Dendritic cell treated with granulocyte-macrophage colony-stimulating factor and Interleukin-4, amounts not matched to agents 40 ng/mL and 50 ng/mL, for 4 days (primary cell): Measurements from ENCODE around the gene MSX2.

Source experiments
- H3K27ac Mint-ChIP-seq: one replicate; pipeline ENCODE4 v1.8.0; 2022; ENCODE audit warnings: mild to moderate bottlenecking, mixed read lengths
- H3K27me3 Mint-ChIP-seq: one replicate; pipeline ENCODE4 v1.8.0; 2022; ENCODE audit warnings: mild to moderate bottlenecking, mixed read lengths
- H3K36me3 Mint-ChIP-seq: one replicate; pipeline ENCODE4 v1.8.0; 2022; ENCODE audit warnings: low read depth, mixed read lengths
- H3K4me1 Mint-ChIP-seq: one replicate; pipeline ENCODE4 v1.8.0; 2022; ENCODE audit warnings: low read depth, mixed read lengths
- H3K4me3 Mint-ChIP-seq: one replicate; pipeline ENCODE4 v1.8.0; 2022; ENCODE audit warnings: mild to moderate bottlenecking, moderate library complexity, mixed read lengths
- H3K9me3 Mint-ChIP-seq: one replicate; pipeline ENCODE4 v1.8.0; 2022; ENCODE audit warnings: mixed read lengths
- intact Hi-C: fragments of 100-400 bp; cut with micrococcal nuclease; formaldehyde crosslinking; loops from one replicate; pipeline ENCODE4 v1.15.0; 2022

The MSX2 gene

DNA sequence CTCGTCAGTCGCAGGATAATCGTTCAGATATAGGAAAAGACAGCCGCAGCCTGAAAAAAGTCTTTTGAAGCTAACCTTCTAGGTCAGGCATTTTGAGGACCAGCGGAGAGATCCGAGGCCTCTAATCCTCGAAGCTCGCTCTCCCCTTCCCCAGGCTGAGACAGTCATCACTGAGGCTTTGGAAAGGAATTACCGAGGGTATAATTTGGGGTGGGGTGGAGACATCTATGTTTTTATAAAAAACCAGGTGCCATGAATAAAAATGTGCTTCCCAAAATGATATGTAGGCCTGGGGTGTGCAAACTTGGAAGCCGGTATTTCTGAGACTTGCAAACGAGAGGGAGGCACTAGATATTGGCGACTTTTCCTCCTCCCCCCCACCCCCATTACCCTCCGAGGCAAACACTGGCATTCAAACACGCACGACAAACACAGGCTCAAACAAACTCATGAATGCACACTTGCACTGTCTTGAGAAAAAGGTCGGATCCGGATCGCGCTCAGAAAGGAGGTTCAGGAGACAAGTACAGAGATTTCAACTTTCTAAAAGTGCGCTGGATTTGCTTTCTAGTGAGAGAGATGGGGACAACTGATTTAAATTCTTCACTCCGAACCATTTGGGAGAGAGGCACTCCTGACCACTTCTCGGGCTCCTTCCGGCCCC lies 935 bp upstream of the MSX2 start:
- no peak overlapping the region for H3K27ac Mint-ChIP-seq
- intact Hi-C loops = no loop called here
- no peaks in the 10 kb centered on the region for H3K36me3 Mint-ChIP-seq
- peaks cover 6% of the 10 kb centered on the region for H3K9me3 Mint-ChIP-seq
- no peak overlapping the region for H3K4me3 Mint-ChIP-seq
- peaks cover 97% of the 10 kb centered on the region for H3K27me3 Mint-ChIP-seq
- peaks cover 6% of the 10 kb centered on the region for H3K4me1 Mint-ChIP-seq

DNA sequence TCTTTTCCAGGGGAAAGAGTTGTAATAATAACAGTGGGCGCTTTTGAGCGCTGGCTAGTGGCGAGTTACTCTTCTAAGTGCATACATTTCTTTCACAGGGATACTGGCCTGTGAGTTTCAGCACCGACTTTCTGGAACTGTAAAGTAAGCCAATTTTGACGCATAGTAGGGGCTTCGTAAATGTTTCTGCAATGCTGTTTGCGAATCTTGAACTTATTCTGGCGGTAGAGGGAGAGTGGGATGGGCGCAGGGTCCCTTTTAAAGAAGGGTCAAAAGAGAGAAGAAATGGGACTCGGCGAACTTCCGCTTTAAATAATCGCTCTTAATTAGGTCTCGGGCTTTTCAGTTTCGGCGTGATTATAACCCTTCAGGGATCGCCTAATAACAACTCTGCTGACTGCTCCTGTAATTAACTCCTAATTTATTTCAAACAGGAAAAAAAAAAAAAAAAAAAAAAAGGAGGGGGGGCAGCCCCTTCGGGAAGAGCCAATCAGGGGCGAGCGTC lies 351 bp upstream of the MSX2 start:
- intact Hi-C loops = no loop called here
- Mint-ChIP-seq H3K27me3 (peaks cover 95% of the 10 kb centered on the region), H3K4me3 (peak overlapping the region; percentile 53), H3K27ac (no peak overlapping the region), H3K4me1 (peaks cover 6% of the 10 kb centered on the region), H3K36me3 (no peaks in the 10 kb centered on the region), H3K9me3 (peaks cover 6% of the 10 kb centered on the region)

DNA sequence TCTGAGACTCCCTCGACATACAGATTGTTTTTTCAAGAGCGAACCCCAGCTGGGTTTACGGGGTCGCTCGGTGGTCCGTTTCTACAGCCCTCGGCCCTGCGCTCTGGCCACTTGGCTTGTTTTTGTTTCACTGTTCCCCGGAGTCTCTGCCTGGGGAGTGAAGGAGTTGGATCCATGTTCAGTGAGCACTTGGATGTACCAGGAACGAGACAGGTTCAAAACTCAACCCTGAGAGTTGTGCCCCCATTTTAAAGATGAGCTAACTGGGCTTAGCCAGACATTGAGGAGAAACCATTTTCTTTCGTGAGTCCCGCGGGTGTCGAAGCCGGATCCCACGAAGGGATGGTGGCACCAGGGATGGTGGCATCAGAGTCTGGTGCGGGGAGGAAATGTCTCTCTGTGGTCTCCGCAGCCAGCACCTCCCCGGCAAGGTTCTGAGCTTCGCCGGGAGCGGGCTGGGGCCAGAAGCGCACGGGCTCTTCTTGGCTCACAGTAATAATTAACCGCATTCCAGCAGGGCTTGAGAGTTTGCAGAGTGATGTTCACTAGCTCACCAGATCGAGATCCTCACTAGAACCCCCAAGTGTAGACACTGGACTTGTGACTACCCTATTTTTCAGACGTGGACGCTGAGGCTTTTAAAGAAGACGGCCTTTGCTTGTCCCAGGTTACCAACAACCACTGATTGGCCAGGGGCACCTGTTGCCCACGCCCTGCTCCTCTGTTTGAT lies 1.0 kb downstream of the MSX2 start:
- H3K4me3 Mint-ChIP-seq = no peak overlapping the region
- peaks cover 93% of the 10 kb centered on the region for H3K27me3 Mint-ChIP-seq
- intact Hi-C loops = no loop called here
- H3K4me1 Mint-ChIP-seq = peaks cover 6% of the 10 kb centered on the region
- H3K9me3 Mint-ChIP-seq = peaks cover 6% of the 10 kb centered on the region
- no peaks in the 10 kb centered on the region for H3K36me3 Mint-ChIP-seq
- no peak overlapping the region for H3K27ac Mint-ChIP-seq

DNA sequence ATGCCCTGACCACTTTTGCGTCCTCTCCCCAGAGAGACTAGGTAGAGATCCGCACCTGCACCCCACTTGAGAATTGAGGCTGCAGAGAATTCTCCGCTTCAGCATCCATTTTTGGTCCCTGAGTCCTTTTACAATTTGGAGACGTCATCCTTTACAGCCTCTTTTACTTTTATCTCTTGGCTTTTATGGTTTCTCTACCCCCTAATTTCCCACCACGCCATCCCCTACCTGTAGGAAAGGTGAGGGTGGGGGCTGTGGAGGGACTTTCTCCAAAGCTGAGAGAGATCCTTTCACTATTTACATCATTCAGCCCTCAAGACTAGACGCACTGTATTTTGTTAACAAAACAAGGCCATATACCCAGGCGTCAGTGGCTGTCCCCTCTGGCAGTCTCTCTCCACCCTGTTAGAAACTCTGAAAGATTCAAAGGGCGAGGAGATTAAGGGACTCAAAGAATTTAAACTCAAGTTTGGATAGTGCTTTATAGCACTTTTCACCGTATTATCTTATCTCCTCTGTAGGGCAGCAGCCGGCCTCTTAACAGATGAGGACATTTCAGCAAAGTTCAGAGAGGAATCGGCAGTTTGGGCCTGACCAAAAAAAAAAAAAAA lies 1.7 kb downstream of the MSX2 start:
- Mint-ChIP-seq H3K9me3 (peaks cover 6% of the 10 kb centered on the region), H3K4me3 (no peak overlapping the region), H3K27ac (no peak overlapping the region), H3K27me3 (peaks cover 93% of the 10 kb centered on the region), H3K4me1 (peaks cover 6% of the 10 kb centered on the region), H3K36me3 (no peaks in the 10 kb centered on the region)
- intact Hi-C loops = no loop called here

DNA sequence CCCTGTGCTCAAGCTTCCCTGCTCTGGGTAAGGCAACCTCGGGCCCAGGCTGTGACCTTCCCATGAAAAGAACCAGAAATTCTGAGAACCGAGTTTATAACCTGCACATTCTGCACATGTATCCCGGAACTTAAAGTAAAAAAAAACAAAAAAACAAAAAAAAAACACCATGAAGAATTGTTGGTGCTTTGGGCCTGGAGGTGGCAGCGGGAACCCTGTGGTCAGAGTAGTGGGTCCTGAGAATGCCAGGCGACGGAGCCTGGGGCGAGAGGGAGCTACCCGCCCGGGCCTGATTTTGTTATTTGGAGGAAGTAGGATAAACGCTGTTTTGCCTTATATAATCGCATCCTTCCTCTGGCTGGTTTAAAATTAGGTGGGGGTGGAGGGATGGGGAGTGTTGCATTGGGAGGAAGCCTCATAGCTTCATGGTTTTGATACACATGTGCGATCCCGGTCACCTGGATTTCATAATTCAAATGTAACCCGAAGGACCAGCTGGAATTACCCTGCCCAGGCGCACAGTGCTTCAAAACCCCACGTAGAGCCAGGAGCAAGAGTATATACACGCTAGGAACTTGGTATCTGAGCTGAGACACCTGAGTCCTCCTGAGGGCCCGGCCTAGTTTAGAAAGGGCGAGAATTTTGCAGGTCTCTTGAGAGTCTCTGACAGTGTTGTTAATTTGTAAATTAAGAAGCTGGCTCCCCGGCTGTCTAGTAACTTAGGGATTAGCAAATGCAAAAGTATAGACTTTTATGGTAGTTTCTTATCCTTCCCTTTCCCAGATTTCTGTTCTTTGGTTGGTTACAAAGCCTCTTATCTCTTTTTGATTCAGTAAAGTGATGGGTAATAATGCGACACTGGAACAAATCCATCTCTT lies 2.8 kb downstream of the MSX2 start:
- Mint-ChIP-seq H3K4me3 (no peak overlapping the region), H3K27ac (no peak overlapping the region), H3K9me3 (peaks cover 6% of the 10 kb centered on the region), H3K27me3 (peaks cover 93% of the 10 kb centered on the region), H3K4me1 (peaks cover 6% of the 10 kb centered on the region), H3K36me3 (no peaks in the 10 kb centered on the region)
- intact Hi-C loops = no loop called here

DNA sequence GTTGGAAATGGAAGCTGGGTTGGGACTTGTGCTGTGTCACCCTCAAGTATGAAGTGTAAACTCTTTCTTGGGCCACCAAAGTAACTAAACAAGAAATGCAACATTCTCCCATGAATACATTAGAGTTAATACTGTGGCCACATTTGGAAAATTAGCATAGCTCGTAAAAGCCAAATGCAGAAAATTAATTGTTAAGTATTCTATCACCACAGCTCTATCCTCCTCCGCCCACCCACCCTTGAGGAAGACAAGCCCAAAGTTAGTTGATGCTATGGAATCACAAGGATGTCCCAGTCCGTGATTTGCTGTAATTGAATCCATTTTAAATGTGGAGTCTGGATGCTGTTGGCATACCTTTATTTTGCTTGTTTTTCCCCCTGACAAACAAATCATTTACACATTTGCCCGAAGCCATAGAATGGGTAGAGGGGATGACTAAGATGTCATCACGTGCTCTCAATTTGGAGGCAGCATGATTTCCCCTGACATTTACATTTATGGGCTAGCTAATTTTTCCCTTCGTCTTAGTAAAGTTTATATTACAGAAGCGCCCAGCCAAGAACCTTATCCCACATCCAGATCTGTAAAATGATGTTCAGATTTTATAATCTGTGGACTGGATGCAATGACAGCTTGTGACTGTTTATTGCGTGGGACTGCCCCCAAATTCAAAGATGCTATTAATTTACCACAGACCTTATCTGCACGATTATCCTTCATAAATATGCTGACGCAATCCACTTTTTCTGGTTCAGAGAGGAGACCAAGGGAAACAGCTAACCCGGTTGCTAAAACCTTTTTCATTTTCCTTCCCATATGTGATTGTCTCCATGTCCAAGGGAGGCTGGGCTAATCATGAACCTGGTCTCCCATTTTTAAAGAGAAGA lies 3.7 kb downstream of the MSX2 start:
- H3K36me3 Mint-ChIP-seq = no peaks in the 10 kb centered on the region
- H3K4me1 Mint-ChIP-seq = peaks cover 6% of the 10 kb centered on the region
- peaks cover 94% of the 10 kb centered on the region for H3K27me3 Mint-ChIP-seq
- H3K27ac Mint-ChIP-seq = no peak overlapping the region
- H3K9me3 Mint-ChIP-seq = peaks cover 6% of the 10 kb centered on the region
- intact Hi-C loops = no loop called here
- H3K4me3 Mint-ChIP-seq = no peak overlapping the region

DNA sequence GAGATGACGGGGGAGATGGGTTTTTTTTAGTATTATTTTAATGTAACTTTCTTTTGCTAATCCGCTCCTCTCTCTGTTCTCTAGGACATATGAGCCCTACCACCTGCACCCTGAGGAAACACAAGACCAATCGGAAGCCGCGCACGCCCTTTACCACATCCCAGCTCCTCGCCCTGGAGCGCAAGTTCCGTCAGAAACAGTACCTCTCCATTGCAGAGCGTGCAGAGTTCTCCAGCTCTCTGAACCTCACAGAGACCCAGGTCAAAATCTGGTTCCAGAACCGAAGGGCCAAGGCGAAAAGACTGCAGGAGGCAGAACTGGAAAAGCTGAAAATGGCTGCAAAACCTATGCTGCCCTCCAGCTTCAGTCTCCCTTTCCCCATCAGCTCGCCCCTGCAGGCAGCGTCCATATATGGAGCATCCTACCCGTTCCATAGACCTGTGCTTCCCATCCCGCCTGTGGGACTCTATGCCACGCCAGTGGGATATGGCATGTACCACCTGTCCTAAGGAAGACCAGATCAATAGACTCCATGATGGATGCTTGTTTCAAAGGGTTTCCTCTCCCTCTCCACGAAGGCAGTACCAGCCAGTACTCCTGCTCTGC lies 4.8 kb downstream of the MSX2 start:
- Mint-ChIP-seq H3K9me3 (no peaks in the 10 kb centered on the region), H3K27ac (no peak overlapping the region), H3K4me1 (peaks cover 1% of the 10 kb centered on the region), H3K27me3 (peaks cover 93% of the 10 kb centered on the region), H3K4me3 (no peak overlapping the region), H3K36me3 (no peaks in the 10 kb centered on the region)
- intact Hi-C loops = no loop called here

DNA sequence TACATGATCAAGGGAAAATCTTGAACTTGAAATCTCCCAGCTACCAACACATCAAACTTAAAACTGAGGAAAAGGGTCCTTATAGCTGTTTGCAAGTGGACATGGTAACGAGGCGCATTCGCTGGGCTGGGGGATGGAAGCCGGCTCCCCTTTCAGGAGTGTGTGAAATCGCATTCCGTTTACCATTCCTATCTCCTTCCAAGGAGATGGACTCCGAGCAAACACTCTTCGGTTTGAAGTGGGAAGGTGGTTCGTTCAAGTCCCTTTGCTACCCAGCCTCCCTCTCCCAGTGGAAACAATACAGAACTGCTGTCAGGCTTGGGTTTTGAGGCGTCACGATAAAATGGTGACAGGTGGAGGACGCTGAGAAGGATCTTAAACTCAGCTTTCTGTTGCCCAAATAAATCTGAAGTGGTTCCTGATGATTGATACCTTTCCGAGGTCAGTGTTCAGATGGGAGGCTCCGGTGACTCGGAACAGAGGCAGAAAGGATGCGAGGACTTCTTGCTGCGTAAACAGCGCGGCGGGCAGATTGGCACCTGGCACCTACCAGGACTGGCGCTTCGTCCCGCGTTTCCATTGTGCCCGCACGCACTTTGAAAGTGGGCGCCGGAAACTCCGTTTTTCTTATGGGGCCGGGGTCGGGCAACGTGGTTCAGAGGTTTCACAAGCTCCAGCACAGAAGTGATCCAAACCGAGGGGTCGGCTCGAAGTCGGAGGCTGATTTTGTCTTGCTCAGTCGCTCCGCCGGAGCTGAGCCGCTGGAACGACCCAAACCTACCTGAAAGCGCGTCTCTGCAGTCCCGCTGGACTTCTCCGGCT lies 7.0 kb downstream of the MSX2 start:
- no peaks in the 10 kb centered on the region for H3K4me1 Mint-ChIP-seq
- intact Hi-C loops = no loop called here
- H3K27ac Mint-ChIP-seq = no peak overlapping the region
- no peaks in the 10 kb centered on the region for H3K9me3 Mint-ChIP-seq
- no peak overlapping the region for H3K4me3 Mint-ChIP-seq
- no peaks in the 10 kb centered on the region for H3K36me3 Mint-ChIP-seq
- H3K27me3 Mint-ChIP-seq = peaks cover 93% of the 10 kb centered on the region

DNA sequence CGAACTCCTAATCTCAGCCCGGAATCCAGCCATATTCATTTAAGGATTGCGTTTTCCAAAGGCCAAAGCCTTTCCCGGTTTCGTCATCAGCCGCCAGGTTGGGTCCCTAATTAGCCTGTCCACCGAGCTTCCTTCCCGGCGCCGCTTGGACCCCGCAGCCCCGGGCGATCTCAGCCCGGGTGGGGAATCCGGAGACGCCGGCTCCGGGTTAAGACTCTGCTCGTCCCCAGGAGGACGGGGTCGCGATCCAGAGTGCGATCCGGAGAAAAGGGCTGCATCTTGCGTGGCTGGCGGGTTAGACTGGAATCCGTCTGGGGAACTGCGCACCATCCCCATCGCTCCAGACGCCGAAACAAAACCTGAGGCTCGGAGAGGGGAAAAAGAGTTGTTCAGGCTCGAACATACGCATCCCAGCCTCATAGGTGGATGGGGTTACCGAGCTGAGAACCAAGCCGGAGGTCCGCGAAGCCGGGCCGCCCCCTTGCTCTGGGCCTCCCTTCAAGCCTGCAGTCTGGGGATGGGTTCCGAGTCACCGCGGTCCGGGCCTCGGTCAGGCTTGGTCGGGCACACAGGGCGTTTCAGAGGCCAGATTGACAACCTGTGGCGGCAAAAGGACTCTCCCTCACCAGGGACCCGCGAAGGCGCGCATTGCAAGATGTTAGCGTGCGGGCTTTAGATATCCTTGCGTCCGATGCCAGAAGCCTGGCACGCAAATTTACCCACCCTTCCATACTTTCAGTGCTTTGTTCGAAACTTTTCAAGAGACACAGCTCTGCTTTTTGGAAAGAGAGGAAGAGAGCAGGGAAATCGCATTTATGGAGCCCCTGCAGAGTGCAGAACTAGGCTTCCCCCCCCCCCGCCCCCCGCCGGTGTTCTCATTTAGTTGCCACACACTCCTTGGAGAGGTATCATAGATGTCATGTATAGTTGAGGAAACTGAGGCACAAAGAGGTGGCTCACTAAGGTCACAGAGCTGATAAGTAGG lies 7.9 kb downstream of the MSX2 start:
- intact Hi-C loops = no loop called here
- no peak overlapping the region for H3K4me3 Mint-ChIP-seq
- H3K27ac Mint-ChIP-seq = no peak overlapping the region
- no peaks in the 10 kb centered on the region for H3K36me3 Mint-ChIP-seq
- H3K27me3 Mint-ChIP-seq = peaks cover 94% of the 10 kb centered on the region
- H3K4me1 Mint-ChIP-seq = no peaks in the 10 kb centered on the region
- no peaks in the 10 kb centered on the region for H3K9me3 Mint-ChIP-seq

DNA sequence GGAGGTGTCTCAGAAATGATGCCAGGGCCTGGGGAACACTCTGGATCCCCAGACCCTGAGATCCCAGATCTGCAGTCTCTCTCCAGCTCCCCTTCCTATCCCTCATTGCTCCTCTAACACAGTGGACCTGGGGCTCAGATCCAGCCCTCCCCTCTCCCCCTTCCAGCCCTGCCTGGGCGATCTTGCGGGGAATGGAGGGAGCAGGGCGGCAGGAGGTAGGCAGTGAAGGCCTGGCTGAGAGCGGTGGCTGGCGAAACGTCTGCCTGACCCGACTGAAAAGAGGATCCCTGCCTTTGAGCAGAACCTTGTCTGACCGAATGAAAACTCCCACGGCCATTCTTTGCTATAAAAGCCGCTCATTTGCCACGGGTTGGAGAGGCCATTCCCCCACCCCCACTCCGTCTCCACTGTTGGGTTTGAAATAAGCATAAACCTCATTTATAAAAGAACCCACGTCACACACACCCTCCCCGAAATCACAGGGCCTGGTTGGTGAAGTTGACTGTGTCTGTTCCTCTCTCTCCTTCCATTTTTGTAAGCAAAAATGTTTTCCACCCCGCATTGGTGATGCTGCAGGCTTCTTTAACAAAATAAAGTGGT lies 8.8 kb downstream of the MSX2 start:
- Mint-ChIP-seq H3K27ac (no peak overlapping the region), H3K9me3 (no peaks in the 10 kb centered on the region), H3K4me1 (no peaks in the 10 kb centered on the region), H3K36me3 (no peaks in the 10 kb centered on the region), H3K27me3 (peaks cover 88% of the 10 kb centered on the region), H3K4me3 (no peak overlapping the region)
- intact Hi-C loops = no loop called here

DNA sequence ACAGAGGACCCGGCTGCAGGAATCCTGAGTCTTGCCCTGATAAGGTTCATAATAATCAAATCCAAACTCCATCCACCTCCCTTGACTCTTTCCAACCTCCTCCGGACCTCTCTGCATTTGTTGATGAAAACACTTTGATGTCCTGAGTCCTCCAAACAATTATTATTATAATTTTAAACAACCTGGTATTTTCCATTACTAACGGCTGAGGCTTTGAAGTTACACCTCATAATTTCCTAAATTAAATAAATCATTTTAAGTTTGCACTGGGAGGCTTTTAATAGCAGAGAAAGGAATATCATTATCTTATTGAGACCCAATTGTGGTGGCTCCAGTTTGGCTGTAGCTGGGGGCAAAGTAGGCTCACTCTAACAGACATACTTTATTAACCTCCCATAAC lies 9.5 kb downstream of the MSX2 start:
- no peak overlapping the region for H3K27ac Mint-ChIP-seq
- H3K4me1 Mint-ChIP-seq = no peaks in the 10 kb centered on the region
- H3K36me3 Mint-ChIP-seq = no peaks in the 10 kb centered on the region
- no peaks in the 10 kb centered on the region for H3K9me3 Mint-ChIP-seq
- no peak overlapping the region for H3K4me3 Mint-ChIP-seq
- H3K27me3 Mint-ChIP-seq = peaks cover 84% of the 10 kb centered on the region
- intact Hi-C loops = no loop called here
